ENCODE results near the gene CARMIL3.
"Not testable (repeated sequence)": the region's sequence is repeated elsewhere in the genome, so short reads cannot be mapped to it uniquely, and the experiment has no call there.

Gene CARMIL3

GRCh38 chr14:24051789-24052655 lies at the start of gene CARMIL3:
CARMIL3 (plus strand) TSS chr14:24052009; CDS start chr14:24052154, 145 bp downstream.
- peak; percentile 21 for DNase-seq

GRCh38 chr14:24006471-24006816 lies 45.4 kb upstream of the CARMIL3 start:
- DNase-seq, result not testable (repeated sequence)

GRCh38 chr14:24006817-24007652 lies 44.8 kb upstream of the CARMIL3 start:
- DNase-seq, result peak; percentile 11

GRCh38 chr14:24011051-24011450 lies 40.8 kb upstream of the CARMIL3 start:
- no peak for DNase-seq

- not testable (repeated sequence) for DNase-seq
Measured at GRCh38 chr14:24012726-24013273, 39.0 kb upstream of the CARMIL3 start.

GRCh38 chr14:24013654-24014514 lies 37.9 kb upstream of the CARMIL3 start:
- DNase-seq, result peak; percentile 46

- DNase-seq, result not testable (repeated sequence)
Measured at GRCh38 chr14:24015745-24016144, 36.1 kb upstream of the CARMIL3 start.

- DNase-seq, result not testable (repeated sequence)
Measured at GRCh38 chr14:24018978-24019377, 32.8 kb upstream of the CARMIL3 start.

- DNase-seq, result not testable (repeated sequence)
Measured at GRCh38 chr14:24019944-24020343, 31.9 kb upstream of the CARMIL3 start.

- not testable (repeated sequence) for DNase-seq
Measured at GRCh38 chr14:24020520-24020919, 31.3 kb upstream of the CARMIL3 start.

GRCh38 chr14:24024939-24025418 lies 26.8 kb upstream of the CARMIL3 start:
- not testable (repeated sequence) for DNase-seq

- DNase-seq, result not testable (repeated sequence)
Measured at GRCh38 chr14:24029687-24030086, 22.1 kb upstream of the CARMIL3 start.

GRCh38 chr14:24031331-24031730 lies 20.5 kb upstream of the CARMIL3 start:
- DNase-seq, result not testable (repeated sequence)

GRCh38 chr14:24032727-24033418 lies 18.9 kb upstream of the CARMIL3 start:
- no peak for DNase-seq

GRCh38 chr14:24035769-24036168 lies 16.0 kb upstream of the CARMIL3 start:
- DNase-seq, result peak; percentile 1

GRCh38 chr14:24036169-24036962 lies 15.4 kb upstream of the CARMIL3 start:
- peak; percentile 79 for DNase-seq

GRCh38 chr14:24036963-24037657 lies 14.7 kb upstream of the CARMIL3 start:
- DNase-seq, result not testable (repeated sequence)

GRCh38 chr14:24037658-24038037 lies 14.2 kb upstream of the CARMIL3 start:
- peak; percentile 81 for DNase-seq

- no peak for DNase-seq
Measured at GRCh38 chr14:24038686-24039085, 13.1 kb upstream of the CARMIL3 start.

- DNase-seq, result no peak
Measured at GRCh38 chr14:24040692-24041091, 11.1 kb upstream of the CARMIL3 start.

Measured in DMS153 (cell line).